Endothelial cell of umbilical vein (primary cell): ENCODE results near the gene AS3MT. TPM values are rescaled to one million over a fixed set of nuclear protein-coding genes. Genes with fewer than 3 reads are reported as not detected.

Experiments
- BruUV-seq: library from RNA; stranded (reverse); fragments of 400-500 nt; replicated peaks from 2 replicates; lab custom pipeline; 2021; lab: Mats Ljungman, UMichigan
- CTCF ChIA-PET: fragments of 300-600, 350-600 bp; sonication (Branson Sonifier 250); formaldehyde crosslinking; loops from one replicate; lab custom pipeline; 2021; ENCODE audit warnings: antibody characterized with exemption, inconsistent platforms; lab: Charles Lee
- POLR2A ChIA-PET: fragments of 300-600, 350-600 bp; sonication (Branson Sonifier 250); formaldehyde crosslinking; loops from one replicate; lab custom pipeline; 2021; ENCODE audit warnings: antibody characterized with exemption, inconsistent platforms; lab: Charles Lee
- DNase-seq: peaks from one replicate; pipeline ENCODE4 v3.0.0-alpha.2; 2011; ENCODE audit warnings: low read depth, low spot score
- FAIRE-seq: peaks from 2 replicates; lab custom pipeline; 2011; peaks lifted over from hg19 to GRCh38; lab: Jason Lieb, UNC
- H2AFZ ChIP-seq: 2 replicates; pipeline ENCODE4 v1.6.0; 2012; ENCODE audit warnings: low read depth, low read length, control low read depth, inconsistent platforms
- H3K27ac ChIP-seq: 2 replicates; pipeline ENCODE4 v1.5.1; 2011; ENCODE audit warnings: low read depth, mild to moderate bottlenecking, control low read depth, low read length, moderate library complexity; ENCODE audit not compliant: insufficient read depth
- H3K27me3 ChIP-seq, 2 experiments: 2 replicates each; pipeline versions ENCODE4 v1.6.0 to v1.6.1; 2011; ENCODE audit warnings: low read length in 2 of 2, mixed read lengths in 1 of 2; ENCODE audit not compliant: control insufficient read depth in 2 of 2, insufficient read depth in 2 of 2
- H3K36me3 ChIP-seq, 2 experiments: 2 replicates in 1 of 2; 3 replicates in 1 of 2; pipeline ENCODE4 v1.5.1; 2011; ENCODE audit warnings: low read length in 2 of 2, mild to moderate bottlenecking in 1 of 2, moderate library complexity in 1 of 2; ENCODE audit not compliant: control insufficient read depth in 2 of 2, insufficient read depth in 2 of 2; ENCODE audit errors: extremely low read depth in 1 of 2
- H3K4me1 ChIP-seq: 3 replicates; pipeline ENCODE4 v1.5.1; 2011; ENCODE audit warnings: mild to moderate bottlenecking, low read length; ENCODE audit not compliant: control insufficient read depth, insufficient read depth; ENCODE audit errors: extremely low read depth
- H3K4me2 ChIP-seq: 2 replicates; pipeline ENCODE4 v1.6.1; 2011; ENCODE audit warnings: low read length, control low read depth, mixed read lengths; ENCODE audit not compliant: insufficient read depth
- H3K4me3 ChIP-seq, 3 experiments: fragments of 200-600 bp in 1 of 3; sonication (generic), shearing (Covaris generic) in 1 of 3; replicated peaks in 1 of 3; 2 replicates each; pipeline ENCODE4 v1.5.1; 2011 to 2016; ENCODE audit warnings: control low read depth in 3 of 3, low read length in 3 of 3, mild to moderate bottlenecking in 2 of 3, inconsistent platforms in 1 of 3, low read depth in 1 of 3, moderate library complexity in 1 of 3; ENCODE audit not compliant: insufficient read depth in 1 of 3
- H3K79me2 ChIP-seq: 2 replicates; pipeline ENCODE4 v1.6.0; 2012; ENCODE audit warnings: low read length, inconsistent platforms; ENCODE audit not compliant: control insufficient read depth, insufficient read depth
- H3K9ac ChIP-seq: replicated peaks from 2 replicates; pipeline ENCODE3; 2011; ENCODE audit warnings: low read length, control low read depth; ENCODE audit not compliant: insufficient read depth; ENCODE audit errors: extremely low read depth
- H3K9me1 ChIP-seq: replicated peaks from 3 replicates; pipeline ENCODE4 v1.6.0; 2011; ENCODE audit warnings: mild to moderate bottlenecking, low read length; ENCODE audit not compliant: control insufficient read depth, insufficient read depth; ENCODE audit errors: extremely low read depth
- H3K9me3 ChIP-seq: replicated peaks from 2 replicates; pipeline ENCODE4 v1.5.1; 2012; ENCODE audit warnings: low read length, inconsistent platforms; ENCODE audit not compliant: control insufficient read depth, insufficient read depth
- H4K20me1 ChIP-seq: replicated peaks from 2 replicates; pipeline ENCODE3; 2011; ENCODE audit warnings: mild to moderate bottlenecking, low read length; ENCODE audit not compliant: control insufficient read depth, insufficient read depth; ENCODE audit errors: extremely low read depth
- EZH2 ChIP-seq: IDR thresholded peaks from 2 replicates; pipeline ENCODE4 v1.6.1; 2012; ENCODE audit warnings: borderline replicate concordance, low read depth, mild to moderate bottlenecking, moderate library complexity, low read length, inconsistent platforms; ENCODE audit not compliant: severe bottlenecking
- FOS ChIP-seq: IDR thresholded peaks from 2 replicates; pipeline ENCODE4 v1.6.1; 2011; ENCODE audit warnings: mild to moderate bottlenecking, low read length, moderate library complexity, borderline replicate concordance; ENCODE audit not compliant: insufficient read depth
- GATA2 ChIP-seq: IDR thresholded peaks from 2 replicates; pipeline ENCODE4 v1.7.0; 2011; ENCODE audit warnings: low read depth, mild to moderate bottlenecking, moderate library complexity, mixed read lengths, low read length; ENCODE audit not compliant: insufficient read length, insufficient read depth
- JUN ChIP-seq: IDR thresholded peaks from 2 replicates; pipeline ENCODE4 v1.6.1; 2011; ENCODE audit warnings: borderline replicate concordance, low read depth; ENCODE audit not compliant: insufficient read length, insufficient read depth
- MYC ChIP-seq: IDR thresholded peaks from one replicate; pipeline ENCODE4 v1.6.1; 2011; ENCODE audit warnings: mild to moderate bottlenecking, low read depth, low read length
- POLR2A ChIP-seq: IDR thresholded peaks from 2 replicates; pipeline ENCODE4 v1.6.1; 2012; ENCODE audit warnings: low read depth, mild to moderate bottlenecking, control low read depth, low read length
- POLR2AphosphoS5 ChIP-seq: IDR thresholded peaks from 2 replicates; pipeline ENCODE4 v1.6.1; 2012; ENCODE audit warnings: low read depth, mild to moderate bottlenecking, control low read depth, low read length, moderate library complexity; ENCODE audit not compliant: insufficient read depth
- dilution Hi-C: fragments of 300-500 bp; cut with MboI; formaldehyde crosslinking; loops from one replicate; pipeline ENCODE4 v1.15.0; 2019; ENCODE audit warnings: low sequenced_read_pairs; ENCODE audit not compliant: extremely low pct_ligation_motif_present
- intact Hi-C: fragments of 100-400 bp; cut with micrococcal nuclease; formaldehyde crosslinking; loops from one replicate; pipeline ENCODE4 v1.10.0; 2022
- polyA plus RNA-seq, 4 experiments: library from polyadenylated mRNA; depleted of rRNA in 3 of 4; stranded (reverse) in 3 of 4; unstranded in 1 of 4; fragments of >200 nt; gene quantifications; 2 replicates each; pipeline versions ENCODE4 v1.2.1 to v1.2.3, GENCODE V29; 2011 to 2012; ENCODE audit warnings: missing spikeins in 1 of 4
- total RNA-seq: library from RNA; stranded (reverse); gene quantifications from 2 replicates; pipeline ENCODE4 v1.2.3, GENCODE V29; 2021
- TF ChIP-seq, protein P1 (sequence below), 2 donors: IDR thresholded peaks; 1 replicate in 1 of 2; 2 replicates in 1 of 2; pipeline ENCODE4 v1.5.1; 2011; ENCODE audit warnings: low read length in 2 of 2, mild to moderate bottlenecking in 2 of 2, moderate library complexity in 2 of 2, control low read depth in 1 of 2, inconsistent platforms in 1 of 2, low read depth in 1 of 2; ENCODE audit not compliant: insufficient read depth in 1 of 2; ENCODE audit errors: extremely low read depth in 1 of 2
- TF ChIP-seq, protein P2 (sequence below): IDR thresholded peaks from 2 replicates; pipeline ENCODE4 v1.6.1; 2011; ENCODE audit not compliant: insufficient read depth, insufficient read length

The AS3MT gene
- total and polyA plus RNA-seq, 2 donors (not counting 3 experiments of a cell fraction or from before 2014, with no cell fraction given): 1.0 TPM; not detected in 1

DNA sequence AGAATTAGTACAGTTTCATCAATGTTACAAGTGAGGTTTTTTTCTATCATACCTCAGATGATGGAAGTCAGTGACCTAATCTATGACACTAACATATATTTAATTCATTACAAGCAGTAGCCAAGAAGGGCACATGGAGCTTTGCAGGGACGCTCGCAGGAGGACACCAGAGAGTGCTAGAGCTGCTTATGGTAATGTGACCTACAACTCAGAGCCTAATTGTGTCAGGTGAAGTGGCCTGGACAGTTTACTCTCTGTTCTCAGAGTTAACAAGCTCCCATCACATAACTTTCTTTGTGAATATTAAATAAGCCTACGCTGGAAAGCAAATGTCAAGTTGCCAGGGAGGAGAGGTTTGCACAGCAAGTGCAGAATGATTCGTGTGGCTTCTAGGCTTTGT, 37.2 kb downstream of the AS3MT start:
- TF ChIP-seq, protein P1, sequence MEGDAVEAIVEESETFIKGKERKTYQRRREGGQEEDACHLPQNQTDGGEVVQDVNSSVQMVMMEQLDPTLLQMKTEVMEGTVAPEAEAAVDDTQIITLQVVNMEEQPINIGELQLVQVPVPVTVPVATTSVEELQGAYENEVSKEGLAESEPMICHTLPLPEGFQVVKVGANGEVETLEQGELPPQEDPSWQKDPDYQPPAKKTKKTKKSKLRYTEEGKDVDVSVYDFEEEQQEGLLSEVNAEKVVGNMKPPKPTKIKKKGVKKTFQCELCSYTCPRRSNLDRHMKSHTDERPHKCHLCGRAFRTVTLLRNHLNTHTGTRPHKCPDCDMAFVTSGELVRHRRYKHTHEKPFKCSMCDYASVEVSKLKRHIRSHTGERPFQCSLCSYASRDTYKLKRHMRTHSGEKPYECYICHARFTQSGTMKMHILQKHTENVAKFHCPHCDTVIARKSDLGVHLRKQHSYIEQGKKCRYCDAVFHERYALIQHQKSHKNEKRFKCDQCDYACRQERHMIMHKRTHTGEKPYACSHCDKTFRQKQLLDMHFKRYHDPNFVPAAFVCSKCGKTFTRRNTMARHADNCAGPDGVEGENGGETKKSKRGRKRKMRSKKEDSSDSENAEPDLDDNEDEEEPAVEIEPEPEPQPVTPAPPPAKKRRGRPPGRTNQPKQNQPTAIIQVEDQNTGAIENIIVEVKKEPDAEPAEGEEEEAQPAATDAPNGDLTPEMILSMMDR (IDR thresholded peaks at IDR 0.05; ENCODE audit: extremely low read depth in 1 of 2, insufficient read depth in 1 of 2, low read depth in 1 of 2, low read length in 2 of 2): no peak
- TF ChIP-seq POLR2AphosphoS5 (no peak), GATA2 (no peak), FOS (no peak), JUN (no peak), EZH2 (no peak), POLR2A (no peak), MYC (no peak)
- TF ChIP-seq, protein P2, sequence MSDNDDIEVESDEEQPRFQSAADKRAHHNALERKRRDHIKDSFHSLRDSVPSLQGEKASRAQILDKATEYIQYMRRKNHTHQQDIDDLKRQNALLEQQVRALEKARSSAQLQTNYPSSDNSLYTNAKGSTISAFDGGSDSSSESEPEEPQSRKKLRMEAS: no peak
- H3K27me3 ChIP-seq: no peaks in the 10 kb centered on the region
- H3K4me2 ChIP-seq: no peak overlapping the region
- H3K4me3 ChIP-seq: no peak overlapping the region
- intact Hi-C loops (no loop called here), dilution Hi-C loops (no loop called here)
- H3K27ac ChIP-seq: no peak overlapping the region
- no peaks in the 10 kb centered on the region for H4K20me1 ChIP-seq
- DNase-seq (no peak), FAIRE-seq (no peak)
- CTCF ChIA-PET: no interaction called here
- BruUV-seq: no TSS peak
- H3K4me1 ChIP-seq: no peaks in the 10 kb centered on the region
- H3K9me3 ChIP-seq: no peaks in the 10 kb centered on the region
- POLR2A ChIA-PET: no interaction called here
- H3K9ac ChIP-seq: no peak overlapping the region
- no peaks in the 10 kb centered on the region for H3K79me2 ChIP-seq
- no peaks in the 10 kb centered on the region for H3K9me1 ChIP-seq
- H2AFZ ChIP-seq: no peak overlapping the region
- no peaks in the 10 kb centered on the region for H3K36me3 ChIP-seq
